HG02885 (cell line): ENCODE results near the gene OR52N5.
A peak's percentile ranks its signal among the peaks of the same experiment; 100 is the strongest.

Experiments used
- ATAC-seq: cut with Tn5 transposase; IDR thresholded peaks from one replicate; pipeline ENCODE4 v1.9.1; 2021; ENCODE audit warnings: mild to moderate bottlenecking; ENCODE audit not compliant: unreplicated experiment, poor library complexity

The OR52N5 gene

DNA sequence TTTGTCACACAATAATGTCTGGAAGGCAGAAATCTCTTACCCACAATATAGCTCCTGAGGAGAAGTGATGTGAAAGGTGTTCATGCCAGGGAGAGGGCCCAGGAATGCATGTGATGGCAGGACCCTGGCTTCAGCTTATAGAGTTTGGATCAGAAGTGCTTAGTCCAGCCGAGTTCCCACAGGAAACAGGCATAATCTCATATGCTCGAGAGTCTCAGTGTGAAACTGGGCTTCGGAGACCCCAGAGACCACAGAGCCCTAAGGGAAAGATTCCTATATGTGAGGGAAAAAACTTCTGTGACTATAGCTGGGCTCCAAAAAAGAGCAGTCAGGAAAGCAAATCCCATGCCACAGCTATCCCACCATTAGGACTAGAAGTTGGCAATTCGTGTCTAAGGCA, at the start of gene OR52N5:
TSS of gene OR52N5 (minus strand) at position 101 of the 400 bp plus-strand sequence. CDS start 4,721 bp downstream, outside the sequence.
- no peak for ATAC-seq

DNA sequence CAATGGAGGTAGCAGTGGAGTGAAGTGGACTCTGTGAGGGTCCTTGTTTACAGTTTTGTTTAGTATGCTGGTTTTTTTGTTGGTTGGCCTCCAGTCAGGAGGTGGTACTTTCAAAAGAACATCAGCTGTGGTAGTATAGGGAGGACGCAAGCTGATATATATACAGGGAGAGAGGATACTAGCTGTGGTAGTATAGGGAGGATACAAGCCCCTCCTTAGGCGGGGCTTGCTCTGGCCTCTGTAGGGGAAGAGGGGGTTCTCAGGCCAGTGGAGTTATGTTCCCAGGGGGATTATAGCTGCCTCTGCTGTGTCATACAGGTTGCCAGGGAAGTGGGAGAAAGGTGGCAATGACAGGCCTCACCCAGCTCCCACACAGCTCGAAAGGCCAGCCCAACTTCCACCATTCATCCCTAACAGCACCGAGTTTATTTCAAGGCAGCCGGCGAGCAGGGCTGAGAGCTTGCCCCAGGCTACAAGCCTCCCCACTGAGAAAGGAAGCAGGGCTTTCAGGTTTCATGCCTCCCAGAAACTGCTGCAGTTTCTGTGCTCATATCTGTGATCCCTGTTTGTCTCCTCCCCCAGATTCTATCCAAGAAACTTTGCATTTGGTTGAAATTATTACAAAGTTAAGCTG, 48.2 kb upstream of the OR52N5 start:
- no peak for ATAC-seq

DNA sequence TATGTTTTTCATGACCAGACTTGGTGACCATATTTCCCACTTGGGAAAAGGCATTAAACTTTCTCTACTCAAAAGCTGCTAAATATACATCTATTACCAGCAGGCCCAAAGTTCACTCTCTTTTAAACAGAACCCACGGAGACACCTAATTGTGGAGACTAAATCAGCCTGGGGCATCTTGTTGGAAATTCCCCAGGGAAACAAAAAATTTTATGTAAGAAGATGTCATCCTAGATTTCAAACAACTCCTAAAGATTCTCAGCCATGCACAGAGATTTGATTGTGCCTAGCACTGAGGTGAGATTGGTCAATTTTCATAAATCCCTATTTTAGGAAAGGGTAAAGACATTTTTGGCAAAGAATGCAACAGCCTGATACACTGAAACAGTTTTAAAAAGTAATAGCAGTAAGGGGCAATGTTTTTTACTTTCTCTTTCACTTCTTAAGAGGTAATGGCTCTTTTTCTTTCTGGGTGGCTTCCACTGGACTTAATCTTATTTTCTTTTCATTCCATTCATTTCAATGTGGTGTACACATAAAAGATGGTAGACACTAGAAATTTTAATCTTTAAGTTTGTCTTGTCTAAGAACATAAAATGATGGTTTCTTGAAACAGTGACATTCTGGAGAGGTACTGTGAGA, 35.2 kb upstream of the OR52N5 start:
- ATAC-seq: peak; percentile 67

DNA sequence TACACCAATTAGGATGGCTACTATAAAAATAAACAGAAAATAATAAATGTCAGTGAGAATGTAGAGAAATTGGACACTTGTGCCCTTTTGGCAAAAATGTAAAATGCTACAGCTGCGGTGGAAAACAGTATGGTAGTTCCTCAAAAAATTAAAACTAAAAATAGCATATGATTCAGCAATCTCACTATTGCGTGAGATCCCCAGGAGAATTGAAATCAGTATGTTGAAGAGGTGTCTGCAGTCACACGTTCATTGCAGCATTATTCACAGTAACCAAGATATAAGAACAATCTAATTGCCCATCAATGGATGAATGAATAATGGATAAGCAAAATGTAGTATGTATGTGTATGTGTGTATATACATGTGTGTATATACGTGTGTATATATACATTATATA, 32.4 kb upstream of the OR52N5 start:
- no peak for ATAC-seq

DNA sequence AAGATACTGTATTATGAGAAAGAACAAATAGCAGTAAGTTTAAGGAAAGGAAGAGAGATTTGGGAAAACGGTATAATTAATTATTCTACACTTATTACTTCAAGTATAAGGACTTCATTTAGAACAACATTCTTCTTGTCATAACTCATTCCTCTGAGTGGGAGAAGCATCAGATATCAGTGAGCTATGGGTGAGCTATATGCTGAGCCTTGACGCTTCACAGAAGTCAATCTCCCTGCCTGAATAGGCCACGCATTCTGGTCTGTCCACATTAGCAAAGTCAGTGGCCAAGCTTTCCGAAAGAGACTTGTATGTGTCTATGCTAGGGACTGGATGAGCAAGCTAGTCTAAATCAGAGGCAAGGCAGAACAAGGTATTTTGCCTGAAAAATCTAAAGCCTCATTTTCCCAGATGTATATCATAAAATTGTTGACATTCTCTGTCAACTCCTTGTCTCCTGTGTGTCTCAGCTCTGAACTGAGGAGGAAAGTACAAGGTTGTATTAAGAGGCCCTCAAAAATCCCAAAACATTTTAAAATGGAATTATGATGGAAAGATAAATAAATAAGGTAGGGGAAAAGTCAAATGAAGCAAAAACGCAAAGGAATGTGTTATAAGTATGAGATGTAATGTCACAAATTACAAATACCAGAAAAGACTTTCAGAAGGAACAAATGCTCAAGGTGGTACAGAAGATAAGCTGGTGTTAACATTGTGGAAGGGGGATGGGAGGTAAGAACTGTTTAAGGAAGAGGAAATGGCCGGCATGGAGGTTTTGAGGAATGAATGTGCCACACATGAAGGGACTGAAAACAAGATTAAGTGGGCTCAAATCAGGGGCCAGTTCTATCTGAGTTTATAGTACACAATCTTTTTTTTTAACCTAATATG, 27.0 kb upstream of the OR52N5 start:
- ATAC-seq: no peak

DNA sequence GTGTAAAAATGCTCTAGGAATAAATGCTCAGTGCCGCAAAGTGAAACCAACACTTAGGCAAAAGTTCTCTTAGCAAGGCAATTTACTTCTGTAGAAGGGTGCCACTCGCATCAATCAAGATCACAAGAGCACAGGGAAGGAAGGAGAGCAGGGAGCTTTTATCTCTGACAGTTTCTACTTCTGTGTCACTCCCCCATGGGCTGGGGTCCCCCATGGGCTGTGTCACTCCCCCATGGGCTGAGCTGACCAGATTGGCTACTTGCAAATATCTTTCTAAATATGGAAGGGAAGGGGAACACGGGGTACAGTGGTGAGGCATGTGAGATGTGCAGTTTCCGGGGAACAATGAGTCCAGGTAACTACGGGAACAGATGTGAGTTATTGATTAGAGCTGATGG, 26.0 kb upstream of the OR52N5 start:
- peak; percentile 34 for ATAC-seq

DNA sequence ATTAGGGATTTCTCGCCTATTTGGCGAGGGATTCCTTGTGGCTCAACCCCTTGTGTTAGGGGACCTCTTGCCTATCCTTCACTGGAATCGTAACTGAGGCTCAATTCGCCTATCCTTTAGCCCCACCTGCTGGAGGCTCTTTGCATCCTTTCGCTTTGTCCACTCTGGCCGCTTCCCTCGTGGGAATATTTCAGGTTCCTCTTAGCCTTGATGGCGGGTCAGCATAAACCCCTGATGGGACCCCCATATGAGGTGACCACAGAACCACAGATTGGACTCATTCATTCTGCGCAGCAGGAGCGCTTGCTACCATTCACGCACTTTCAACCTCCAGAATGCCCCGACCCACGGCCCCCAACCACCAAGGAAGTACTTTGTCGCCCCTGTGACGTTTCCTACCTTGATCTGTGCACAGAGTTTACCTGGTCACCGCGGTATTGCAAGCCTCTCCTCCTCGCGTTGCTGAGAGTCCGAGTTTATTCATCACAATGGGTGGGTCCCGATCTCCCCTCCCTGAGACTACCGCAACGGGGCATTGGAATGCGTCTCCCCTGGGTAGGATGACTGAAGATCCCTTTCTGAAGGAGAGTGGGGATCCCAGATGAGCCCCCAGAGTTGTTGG, 25.5 kb upstream of the OR52N5 start, which contains the start of gene OR52N2:
TSS of gene OR52N2 (plus strand) at position 425 of the 622 bp plus-strand sequence. CDS start 11,412 bp downstream, outside the sequence.
- ATAC-seq: peak; percentile 94

DNA sequence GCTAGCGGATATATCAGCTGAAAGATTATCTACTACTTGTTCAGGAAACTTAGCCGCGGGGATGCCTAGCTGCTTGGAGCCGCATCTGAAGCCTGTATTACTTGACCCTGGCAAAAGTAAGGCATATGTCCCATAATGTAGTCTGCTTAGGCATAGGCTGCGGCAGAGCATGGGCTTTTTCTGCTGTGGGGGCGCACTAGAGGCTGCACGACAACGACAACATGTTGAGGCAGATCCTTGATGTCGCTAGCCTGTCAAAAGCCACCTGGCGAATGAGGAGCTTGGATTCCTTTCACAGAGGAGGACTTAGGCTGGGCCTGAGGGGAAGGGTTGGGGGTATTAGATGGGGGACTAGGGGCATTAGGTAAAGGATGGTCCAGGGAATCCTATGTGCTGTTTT, 24.4 kb upstream of the OR52N5 start:
- ATAC-seq: no peak

DNA sequence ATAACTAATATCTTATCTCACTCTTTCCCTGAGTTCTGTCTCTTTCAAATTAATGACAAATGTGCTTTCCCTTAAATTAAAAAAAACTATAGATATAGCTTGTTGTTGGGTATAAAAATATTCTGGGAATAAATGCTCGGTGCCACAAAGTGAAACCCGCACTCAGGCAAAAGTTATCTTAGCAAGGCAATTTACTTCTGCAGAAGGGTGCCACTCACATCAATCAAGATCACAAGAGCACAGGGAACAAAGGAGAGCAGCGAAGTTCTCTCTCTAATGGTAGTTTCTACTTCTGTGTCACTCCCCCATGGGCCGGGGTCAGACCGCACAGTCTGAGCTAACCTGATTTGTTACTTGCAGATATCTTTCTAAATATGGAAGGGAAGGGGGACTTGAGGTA, 20.8 kb upstream of the OR52N5 start:
- ATAC-seq: no peak

DNA sequence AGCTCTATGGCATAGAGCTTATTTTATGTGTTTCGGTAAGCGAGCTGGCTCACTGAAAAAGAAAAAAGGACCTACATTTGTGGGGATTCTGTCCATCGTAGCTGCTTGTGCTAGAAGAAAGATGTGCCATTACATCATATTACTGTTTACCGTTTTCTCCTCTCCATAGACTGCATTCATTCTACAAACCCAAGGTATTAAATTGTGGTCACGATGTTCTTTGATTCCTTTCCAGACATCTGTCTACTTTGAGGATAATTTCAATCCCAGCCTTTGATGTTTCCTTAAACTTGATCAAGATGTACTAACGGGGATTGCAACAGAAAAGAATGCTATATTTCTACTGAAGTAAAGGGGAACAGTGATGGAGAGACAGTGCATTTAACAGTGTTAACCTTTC, 13.4 kb upstream of the OR52N5 start:
- ATAC-seq: no peak

DNA sequence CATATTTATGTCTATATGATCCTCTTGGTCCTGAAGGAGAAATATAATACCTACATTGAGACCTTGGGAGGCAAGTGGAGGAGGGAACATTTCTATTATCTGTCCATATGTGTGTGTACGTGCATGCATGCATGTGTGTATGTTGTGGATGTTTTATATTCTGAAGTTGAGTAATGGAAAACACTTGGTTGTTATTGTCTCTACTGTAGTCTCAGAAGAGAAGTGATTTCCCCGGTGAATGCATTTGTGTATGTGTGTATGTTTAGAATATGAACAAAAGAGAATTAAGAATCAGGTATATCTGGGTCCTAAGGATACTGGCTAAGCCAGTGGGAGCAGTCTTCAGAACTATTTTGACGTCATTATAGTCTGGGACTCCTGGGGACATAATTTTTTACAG, 8.0 kb upstream of the OR52N5 start, which contains the start of gene OR52N1:
TSS of gene OR52N1 (minus strand) at position 101 of the 400 bp plus-strand sequence. CDS start 2,449 bp downstream, outside the sequence.
- ATAC-seq: no peak

DNA sequence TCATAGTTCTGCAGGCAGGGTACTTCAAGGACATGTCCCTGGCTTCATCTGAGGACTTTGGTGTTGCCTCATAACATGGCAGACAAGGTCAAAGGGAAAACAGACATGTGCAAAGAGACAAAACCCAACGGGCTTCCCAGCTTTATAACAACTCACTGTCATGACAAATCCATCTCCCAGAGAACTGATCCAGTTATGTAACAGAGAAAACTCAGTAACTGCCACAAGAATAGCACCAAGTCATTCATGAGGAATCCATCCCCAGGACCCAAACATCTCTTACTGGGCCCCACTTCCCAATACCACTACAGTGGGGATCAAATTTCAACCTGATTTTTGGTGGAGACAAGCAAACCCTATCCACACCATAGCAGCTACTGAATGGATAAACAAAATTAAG, 16.1 kb downstream of the OR52N5 start:
- no peak for ATAC-seq

DNA sequence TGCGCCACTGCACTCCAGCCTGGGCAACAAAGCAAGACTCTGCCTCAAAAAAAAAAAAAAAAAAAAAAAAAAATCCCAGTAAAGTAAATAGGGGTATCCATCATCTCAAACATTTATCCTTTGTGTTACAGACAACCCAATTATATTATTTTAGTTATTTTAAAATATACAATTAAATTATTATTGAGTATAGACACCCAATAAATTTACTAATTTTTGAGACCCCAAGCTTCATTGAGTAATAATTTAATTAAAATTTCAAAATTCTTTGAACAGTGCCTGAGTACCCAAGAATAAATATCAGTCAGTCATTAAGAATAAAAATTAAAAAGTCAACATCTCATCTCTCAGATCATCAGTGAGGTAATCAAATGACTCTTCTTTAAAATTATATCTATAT, 29.2 kb downstream of the OR52N5 start, which contains the start of gene OR52N4:
TSS of gene OR52N4 (plus strand) at position 301 of the 400 bp plus-strand sequence. CDS start 498 bp downstream, outside the sequence.
- no peak for ATAC-seq

DNA sequence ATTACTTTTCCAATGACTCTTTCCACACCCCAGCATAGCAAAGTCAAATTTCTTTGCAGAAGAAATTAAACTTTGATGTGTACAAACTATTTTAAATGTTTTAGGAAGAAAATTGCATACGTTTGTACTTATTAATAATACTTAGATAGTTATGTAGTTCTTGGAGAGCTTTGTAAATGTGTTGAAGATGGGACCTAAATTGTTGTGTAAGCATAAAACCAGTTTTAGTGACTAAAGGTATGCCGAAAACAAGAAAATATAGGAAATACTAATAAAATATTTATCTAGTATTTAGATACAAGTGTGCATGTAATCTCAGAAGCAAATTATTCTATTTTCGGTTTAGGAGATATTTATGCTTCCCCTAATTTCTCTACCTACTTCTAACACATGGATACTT, 33.3 kb downstream of the OR52N5 start:
- no peak for ATAC-seq

DNA sequence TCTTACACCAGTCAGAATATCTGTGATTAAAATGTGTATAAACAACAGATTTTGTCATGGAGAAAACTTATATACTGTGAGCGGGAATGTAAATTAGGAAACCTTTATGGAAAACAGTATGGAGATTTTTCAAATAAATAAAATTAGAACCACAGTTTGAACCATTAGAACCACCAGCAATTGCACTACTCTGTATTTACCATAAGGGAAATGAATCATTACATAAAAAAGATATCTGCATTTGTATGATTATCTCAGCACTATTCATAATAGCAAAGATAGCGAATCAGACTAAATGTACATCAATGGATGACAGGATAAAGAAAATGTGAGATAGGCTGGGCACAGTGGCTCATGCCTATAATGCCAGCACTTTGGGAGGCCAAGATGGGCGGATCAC, 36.5 kb downstream of the OR52N5 start:
- no peak for ATAC-seq

DNA sequence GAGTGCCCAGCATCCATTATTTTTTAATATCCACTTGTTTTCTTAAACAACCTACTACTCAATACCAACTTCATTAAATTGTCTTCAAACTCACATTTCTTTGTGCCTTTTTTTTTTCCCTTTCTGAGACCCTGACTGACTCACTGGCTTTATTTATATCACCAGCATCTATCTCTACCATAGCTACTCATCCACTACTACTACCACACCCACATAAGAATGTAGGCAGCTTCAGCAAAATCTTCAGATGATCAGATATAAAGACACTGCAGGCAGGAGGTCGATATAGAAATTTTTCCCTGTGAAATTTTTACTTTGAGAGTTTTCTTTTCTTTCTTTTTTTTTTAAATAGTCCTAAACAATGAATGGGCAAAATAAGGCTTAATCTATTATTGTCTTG, 44.7 kb downstream of the OR52N5 start:
- ATAC-seq: no peak

DNA sequence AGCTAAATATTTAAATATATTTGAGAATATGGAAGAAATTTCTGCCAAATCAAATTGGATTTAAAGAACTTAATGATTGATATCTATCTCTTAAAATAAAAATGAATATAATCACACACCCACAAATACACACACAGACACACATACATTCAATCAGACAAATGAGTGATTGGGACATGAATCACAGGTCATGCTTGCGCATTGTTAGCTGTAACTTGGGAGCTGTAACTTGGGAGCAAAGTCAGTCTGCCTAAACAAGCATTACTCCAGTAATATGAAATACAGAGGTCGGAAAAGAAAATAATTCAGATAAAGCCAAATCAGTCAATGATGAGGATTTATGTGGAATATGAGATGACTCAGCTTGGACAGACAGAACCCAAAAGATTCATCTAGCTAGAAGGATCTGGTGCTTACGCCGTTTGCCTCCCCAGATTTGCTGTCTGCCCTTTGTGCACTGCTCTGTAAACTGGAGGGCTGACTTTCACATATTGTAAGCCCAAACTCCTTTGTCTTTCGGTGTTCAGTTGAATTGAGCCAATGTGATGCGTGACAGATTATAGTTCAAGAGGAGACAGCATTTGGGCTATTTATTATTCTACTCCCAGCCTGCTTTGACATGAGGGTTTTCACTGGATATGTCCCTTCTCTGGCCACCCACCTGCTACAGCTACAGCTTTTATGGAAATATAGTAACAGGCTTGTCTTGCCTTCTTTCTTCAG, 45.3 kb downstream of the OR52N5 start:
- ATAC-seq: no peak

DNA sequence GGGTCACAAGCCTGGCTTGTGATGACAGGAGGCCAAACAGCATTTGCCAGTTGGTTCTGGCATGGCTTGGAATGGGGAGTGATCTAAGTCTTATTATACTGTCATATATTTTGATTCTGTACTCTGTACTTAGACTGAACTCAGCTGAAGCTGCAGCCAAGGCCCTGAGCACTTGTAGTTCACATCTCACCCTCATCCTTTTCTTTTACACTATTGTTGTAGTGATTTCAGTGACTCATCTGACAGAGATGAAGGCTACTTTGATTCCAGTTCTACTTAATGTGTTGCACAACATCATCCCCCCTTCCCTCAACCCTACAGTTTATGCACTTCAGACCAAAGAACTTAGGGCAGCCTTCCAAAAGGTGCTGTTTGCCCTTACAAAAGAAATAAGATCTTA, 46.1 kb downstream of the OR52N5 start:
- no peak for ATAC-seq

DNA sequence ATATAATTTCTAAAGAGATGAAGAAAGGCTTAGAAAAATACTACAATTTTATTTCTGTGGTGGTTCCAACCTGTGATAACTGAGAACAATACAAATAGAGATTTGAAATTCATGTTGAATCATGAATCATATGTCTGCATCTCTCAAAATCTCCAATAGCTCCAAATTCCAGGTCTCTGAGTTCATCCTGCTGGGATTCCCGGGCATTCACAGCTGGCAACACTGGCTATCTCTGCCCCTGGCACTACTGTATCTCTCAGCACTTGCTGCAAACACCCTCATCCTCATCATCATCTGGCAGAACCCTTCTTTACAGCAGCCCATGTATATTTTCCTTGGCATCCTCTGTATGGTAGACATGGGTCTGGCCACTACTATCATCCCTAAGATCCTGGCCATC, 46.8 kb downstream of the OR52N5 start, which contains the start of gene OR56B1:
TSS of gene OR56B1 (plus strand) at position 53 of the 400 bp plus-strand sequence. CDS start at position 122, 69 bp downstream.
- ATAC-seq: no peak

DNA sequence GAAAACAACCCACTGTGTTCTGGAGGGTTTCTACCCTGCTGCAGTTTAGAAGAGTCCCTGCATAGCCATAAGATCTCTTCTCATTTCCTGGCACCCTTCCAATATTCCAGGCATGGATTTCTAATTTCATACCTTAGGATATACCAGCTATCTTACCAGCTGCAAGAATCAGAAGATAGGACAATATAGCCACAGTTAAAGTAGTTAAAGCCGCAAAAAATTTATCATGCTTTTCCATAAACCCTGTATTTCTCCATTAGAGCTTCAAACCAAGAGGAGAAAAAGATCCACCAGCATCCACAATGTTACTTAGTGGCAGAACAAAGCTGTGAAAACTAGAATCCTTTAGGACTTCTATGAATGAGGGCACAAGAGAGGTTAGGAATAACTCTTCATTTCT, 55.5 kb downstream of the OR52N5 start:
- ATAC-seq: no peak
